IPS-15b (cell line): Measurements from ENCODE around the gene DSTN.

ENCODE experiments used
- H3K27me3 ChIP-seq: one replicate; pipeline ENCODE4 v1.6.1; 2013; ENCODE audit warnings: low read length; ENCODE audit not compliant: control insufficient read depth, insufficient read depth
- H3K36me3 ChIP-seq: one replicate; pipeline ENCODE4 v1.6.1; 2013; ENCODE audit warnings: low read length; ENCODE audit not compliant: control insufficient read depth, insufficient read depth
- H3K4me1 ChIP-seq: one replicate; pipeline ENCODE4 v1.6.1; 2013; ENCODE audit warnings: mild to moderate bottlenecking, low read length; ENCODE audit not compliant: control insufficient read depth, insufficient read depth
- H3K4me3 ChIP-seq: one replicate; pipeline ENCODE4 v1.5.1; 2013; ENCODE audit warnings: low read depth, low read length
- H3K9ac ChIP-seq: one replicate; pipeline ENCODE4 v1.6.1; 2013; ENCODE audit warnings: low read depth, mild to moderate bottlenecking, low read length
- H3K9me3 ChIP-seq: one replicate; pipeline ENCODE4 v1.6.1; 2013; ENCODE audit warnings: mild to moderate bottlenecking, low read length; ENCODE audit not compliant: control insufficient read depth, insufficient read depth

DSTN gene

DNA sequence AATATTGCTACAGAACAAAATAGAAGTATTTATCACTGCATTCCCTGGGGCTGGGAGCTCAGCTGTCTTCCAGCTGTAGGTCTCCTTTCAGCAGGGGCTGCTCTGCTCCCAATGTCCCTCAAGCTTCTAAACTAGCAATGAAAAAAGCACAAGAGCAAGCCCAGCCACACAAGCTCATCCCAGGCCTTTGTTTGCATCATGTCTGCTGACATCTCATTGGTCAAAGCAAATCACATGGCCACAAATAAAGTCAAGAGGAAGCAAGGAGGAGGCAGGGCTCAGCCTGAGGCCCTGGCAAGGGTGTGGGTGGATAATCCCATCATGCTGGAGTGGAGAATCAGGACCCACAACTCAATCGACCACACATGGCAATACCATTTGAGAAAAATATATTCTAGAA lies 36.5 kb upstream of the DSTN start:
- peaks cover 14% of the 10 kb centered on the region for H3K4me1 ChIP-seq
- peaks cover 12% of the 10 kb centered on the region for H3K27me3 ChIP-seq
- H3K4me3 ChIP-seq = no peak overlapping the region
- H3K36me3 ChIP-seq = no peaks in the 10 kb centered on the region
- no peak overlapping the region for H3K9ac ChIP-seq
- H3K9me3 ChIP-seq = no peaks in the 10 kb centered on the region

DNA sequence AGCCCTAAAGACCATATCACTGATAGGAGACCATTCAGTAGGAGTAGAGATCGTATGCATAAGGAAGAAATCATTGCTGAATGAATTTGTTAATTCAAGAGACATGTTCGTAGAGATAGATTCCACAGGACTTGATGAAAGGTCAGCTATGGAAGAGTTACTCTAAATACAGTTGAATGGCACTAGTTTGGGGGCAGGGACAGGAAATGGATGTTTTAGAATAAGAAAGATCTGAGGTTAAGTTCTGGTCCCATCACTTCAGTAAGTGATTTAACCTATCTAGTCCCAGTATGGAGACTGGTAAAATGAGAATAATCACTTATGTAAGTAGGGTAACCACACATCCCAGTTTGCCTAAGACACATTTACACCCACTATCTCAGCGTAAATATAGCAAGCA lies 35.8 kb upstream of the DSTN start:
- peaks cover 12% of the 10 kb centered on the region for H3K27me3 ChIP-seq
- no peaks in the 10 kb centered on the region for H3K9me3 ChIP-seq
- peaks cover 14% of the 10 kb centered on the region for H3K4me1 ChIP-seq
- H3K4me3 ChIP-seq = no peak overlapping the region
- H3K36me3 ChIP-seq = no peaks in the 10 kb centered on the region
- no peak overlapping the region for H3K9ac ChIP-seq

DNA sequence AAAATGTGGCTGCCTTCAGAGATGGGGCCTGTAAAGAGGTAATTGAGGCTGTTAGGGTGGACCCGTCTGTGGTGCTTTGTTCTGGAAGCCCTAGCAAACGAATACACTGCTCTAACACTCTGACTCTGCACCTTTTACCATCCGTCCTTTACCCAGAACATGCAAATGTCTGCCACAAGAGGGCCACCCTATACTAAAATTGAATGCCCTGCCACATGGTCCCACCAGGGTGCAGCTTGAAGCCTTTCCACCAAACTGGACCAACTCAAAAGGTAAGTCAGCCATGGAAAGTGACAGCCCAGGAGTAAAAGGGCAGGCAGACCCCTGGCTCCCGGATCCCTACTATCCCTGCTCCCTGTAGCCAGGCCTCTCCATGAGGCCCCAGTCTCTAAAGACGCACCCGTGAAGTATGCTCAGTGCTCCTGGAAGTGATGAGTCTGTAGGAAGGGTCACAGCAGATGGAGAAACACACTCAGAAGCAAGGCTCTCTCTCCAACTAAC lies 32.9 kb upstream of the DSTN start:
- H3K36me3 ChIP-seq = no peaks in the 10 kb centered on the region
- no peaks in the 10 kb centered on the region for H3K9me3 ChIP-seq
- H3K9ac ChIP-seq = no peak overlapping the region
- peaks cover 14% of the 10 kb centered on the region for H3K4me1 ChIP-seq
- no peak overlapping the region for H3K4me3 ChIP-seq
- no peaks in the 10 kb centered on the region for H3K27me3 ChIP-seq

DNA sequence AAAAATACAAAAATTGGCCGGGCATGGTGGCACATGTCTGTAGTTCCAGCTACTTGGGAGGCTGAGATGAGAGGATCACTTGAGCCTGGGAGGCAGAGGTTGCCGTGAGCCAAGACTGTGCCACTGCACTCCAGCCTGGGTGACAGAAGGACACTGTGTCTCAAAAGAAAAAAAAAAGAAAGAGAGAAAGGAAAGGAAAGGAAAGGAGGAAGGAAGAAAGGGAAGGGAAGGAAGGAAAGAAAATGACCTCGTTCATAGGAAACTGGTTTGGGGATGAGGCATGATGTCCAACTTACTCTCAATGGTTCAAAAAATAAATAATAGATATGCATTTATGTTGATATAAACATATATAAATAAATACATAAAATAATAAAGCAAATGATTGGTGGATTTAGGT lies 31.9 kb upstream of the DSTN start:
- peaks cover 14% of the 10 kb centered on the region for H3K4me1 ChIP-seq
- no peak overlapping the region for H3K4me3 ChIP-seq
- no peaks in the 10 kb centered on the region for H3K36me3 ChIP-seq
- no peaks in the 10 kb centered on the region for H3K27me3 ChIP-seq
- H3K9me3 ChIP-seq = no peaks in the 10 kb centered on the region
- H3K9ac ChIP-seq = no peak overlapping the region

GRCh38 chr20:17538517-17539170 lies 31.2 kb upstream of the DSTN start:
- H3K4me1 ChIP-seq = peaks cover 9% of the 10 kb centered on the region
- no peaks in the 10 kb centered on the region for H3K27me3 ChIP-seq
- no peaks in the 10 kb centered on the region for H3K9me3 ChIP-seq
- no peaks in the 10 kb centered on the region for H3K36me3 ChIP-seq
- H3K4me3 ChIP-seq = no peak overlapping the region
- no peak overlapping the region for H3K9ac ChIP-seq

- Histone ChIP-seq H3K4me1 (peaks cover 3% of the 10 kb centered on the region), H3K9ac (no peak overlapping the region), H3K4me3 (no peak overlapping the region), H3K36me3 (no peaks in the 10 kb centered on the region), H3K9me3 (no peaks in the 10 kb centered on the region), H3K27me3 (no peaks in the 10 kb centered on the region)
Measured at GRCh38 chr20:17541596-17541995, 28.3 kb upstream of the DSTN start.

DNA sequence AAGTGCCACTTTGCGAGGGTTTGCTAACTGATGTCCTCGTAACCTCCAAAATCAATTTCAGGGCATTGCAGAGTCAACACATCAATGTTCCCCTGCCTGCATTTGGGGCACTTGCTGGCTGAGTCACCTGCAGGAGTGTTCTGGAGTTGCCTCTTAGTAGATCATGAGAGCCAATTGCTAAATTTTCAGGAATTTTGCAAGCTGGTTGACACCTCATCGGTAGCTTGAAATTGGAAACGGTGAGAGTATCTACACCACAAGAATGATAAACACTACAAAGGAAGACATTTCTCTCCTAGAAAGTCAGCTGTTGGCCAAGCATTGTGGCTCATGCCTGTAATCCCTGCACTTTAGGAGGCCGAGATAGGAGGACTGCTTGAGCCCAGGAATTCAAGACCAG lies 27.9 kb upstream of the DSTN start:
- Histone ChIP-seq H3K9ac (no peak overlapping the region), H3K36me3 (no peaks in the 10 kb centered on the region), H3K9me3 (no peaks in the 10 kb centered on the region), H3K27me3 (no peaks in the 10 kb centered on the region), H3K4me1 (peaks cover 3% of the 10 kb centered on the region), H3K4me3 (no peak overlapping the region)

- Histone ChIP-seq H3K9me3 (no peaks in the 10 kb centered on the region), H3K27me3 (no peaks in the 10 kb centered on the region), H3K36me3 (no peaks in the 10 kb centered on the region), H3K4me1 (no peaks in the 10 kb centered on the region), H3K4me3 (no peak overlapping the region), H3K9ac (no peak overlapping the region)
Measured at GRCh38 chr20:17542481-17542880, 27.4 kb upstream of the DSTN start.

GRCh38 chr20:17542993-17543412 lies 26.9 kb upstream of the DSTN start:
- Histone ChIP-seq H3K9me3 (no peaks in the 10 kb centered on the region), H3K4me3 (no peak overlapping the region), H3K27me3 (no peaks in the 10 kb centered on the region), H3K36me3 (no peaks in the 10 kb centered on the region), H3K9ac (no peak overlapping the region), H3K4me1 (no peaks in the 10 kb centered on the region)

- no peaks in the 10 kb centered on the region for H3K4me1 ChIP-seq
- H3K9ac ChIP-seq = no peak overlapping the region
- H3K9me3 ChIP-seq = no peaks in the 10 kb centered on the region
- no peak overlapping the region for H3K4me3 ChIP-seq
- no peaks in the 10 kb centered on the region for H3K27me3 ChIP-seq
- H3K36me3 ChIP-seq = no peaks in the 10 kb centered on the region
Measured at GRCh38 chr20:17543531-17544131, 26.2 kb upstream of the DSTN start.

GRCh38 chr20:17545127-17545526 lies 24.7 kb upstream of the DSTN start:
- Histone ChIP-seq H3K27me3 (no peaks in the 10 kb centered on the region), H3K9me3 (no peaks in the 10 kb centered on the region), H3K4me1 (no peaks in the 10 kb centered on the region), H3K9ac (no peak overlapping the region), H3K36me3 (no peaks in the 10 kb centered on the region), H3K4me3 (no peak overlapping the region)

DNA sequence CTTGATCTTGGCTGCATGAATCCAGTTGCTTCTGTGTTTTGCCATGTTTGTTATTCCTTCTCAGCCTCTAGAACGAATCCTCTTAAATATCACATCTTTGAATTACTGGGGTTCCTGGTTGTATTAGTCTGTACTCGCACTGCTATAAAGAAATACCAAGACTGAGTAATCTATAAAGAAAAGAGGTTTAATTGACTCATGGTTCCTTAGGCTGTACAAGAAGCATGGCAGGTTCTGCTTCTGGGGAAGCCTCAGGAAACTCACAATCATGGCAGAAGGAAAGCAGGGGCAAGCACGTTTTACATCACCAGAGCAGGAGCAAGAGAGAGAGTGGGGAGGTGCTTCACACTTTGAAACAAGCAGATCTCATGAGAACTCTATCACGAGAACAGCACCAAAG lies 20.7 kb upstream of the DSTN start:
- no peak overlapping the region for H3K4me3 ChIP-seq
- H3K27me3 ChIP-seq = no peaks in the 10 kb centered on the region
- H3K9ac ChIP-seq = no peak overlapping the region
- no peaks in the 10 kb centered on the region for H3K9me3 ChIP-seq
- H3K4me1 ChIP-seq = no peaks in the 10 kb centered on the region
- H3K36me3 ChIP-seq = no peaks in the 10 kb centered on the region
